Peyer's patch (tissue), 4 donors: Measurements from ENCODE around the gene PARD3B.

ENCODE experiments used
- POLR2A ChIP-seq, 2 donors: fragments of 450-650 bp; IDR thresholded peaks; one replicate each; pipeline ENCODE4 v1.5.1; 2017; ENCODE audit warnings: antibody characterized with exemption in 2 of 2, mild to moderate bottlenecking in 2 of 2, moderate library complexity in 2 of 2
- TF ChIP-seq, protein P1 (sequence below), 6 experiments: fragments of 450-650 bp in 4 of 6; fragments of 200-600 bp in 2 of 6; sonication (generic) in 1 of 6; IDR thresholded peaks; one replicate each; pipeline ENCODE4 v1.5.1; 2017 to 2019; ENCODE audit warnings: antibody characterized with exemption in 6 of 6, mild to moderate bottlenecking in 3 of 6, moderate library complexity in 1 of 6

GRCh38 chr2:204743393-204743960 lies 198.2 kb downstream of the PARD3B start:
- TF ChIP-seq POLR2A (IDR thresholded peaks at IDR 0.05): no peak
- TF ChIP-seq, protein P1, sequence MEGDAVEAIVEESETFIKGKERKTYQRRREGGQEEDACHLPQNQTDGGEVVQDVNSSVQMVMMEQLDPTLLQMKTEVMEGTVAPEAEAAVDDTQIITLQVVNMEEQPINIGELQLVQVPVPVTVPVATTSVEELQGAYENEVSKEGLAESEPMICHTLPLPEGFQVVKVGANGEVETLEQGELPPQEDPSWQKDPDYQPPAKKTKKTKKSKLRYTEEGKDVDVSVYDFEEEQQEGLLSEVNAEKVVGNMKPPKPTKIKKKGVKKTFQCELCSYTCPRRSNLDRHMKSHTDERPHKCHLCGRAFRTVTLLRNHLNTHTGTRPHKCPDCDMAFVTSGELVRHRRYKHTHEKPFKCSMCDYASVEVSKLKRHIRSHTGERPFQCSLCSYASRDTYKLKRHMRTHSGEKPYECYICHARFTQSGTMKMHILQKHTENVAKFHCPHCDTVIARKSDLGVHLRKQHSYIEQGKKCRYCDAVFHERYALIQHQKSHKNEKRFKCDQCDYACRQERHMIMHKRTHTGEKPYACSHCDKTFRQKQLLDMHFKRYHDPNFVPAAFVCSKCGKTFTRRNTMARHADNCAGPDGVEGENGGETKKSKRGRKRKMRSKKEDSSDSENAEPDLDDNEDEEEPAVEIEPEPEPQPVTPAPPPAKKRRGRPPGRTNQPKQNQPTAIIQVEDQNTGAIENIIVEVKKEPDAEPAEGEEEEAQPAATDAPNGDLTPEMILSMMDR (IDR thresholded peaks at IDR 0.05): no peak
